Spleen (tissue), 11 donors: ENCODE data around the gene ITGB5. TPM values are rescaled to one million over a fixed set of nuclear protein-coding genes. Genes with fewer than 3 reads are reported as not detected.

ENCODE experiments used
- DNase-seq: peaks from one replicate; pipeline ENCODE4 v3.0.0-alpha.2; 2020
- H3K27ac ChIP-seq, 8 donors: fragments of 200-600 bp; sonication (generic) in 7 of 8; 1 replicate in 4 of 8; 2 replicates in 4 of 8; pipeline versions ENCODE4 v1.5.0 to v1.8.0; 2016 to 2021; ENCODE audit warnings: inconsistent platforms in 4 of 8, mild to moderate bottlenecking in 4 of 8, moderate library complexity in 1 of 8
- H3K27me3 ChIP-seq, 7 donors: fragments of 200-600 bp; sonication (generic) in 6 of 7; replicated peaks in 1 of 7; 1 replicate in 4 of 7; 2 replicates in 3 of 7; pipeline versions ENCODE4 v1.5.0 to v1.8.0; 2016 to 2021; ENCODE audit warnings: inconsistent platforms in 3 of 7, mild to moderate bottlenecking in 1 of 7
- H3K36me3 ChIP-seq, 6 donors: fragments of 200-600 bp; sonication (generic) in 5 of 6; 1 replicate in 4 of 6; 2 replicates in 2 of 6; pipeline versions ENCODE4 v1.5.0 to v1.8.0; 2016 to 2021; ENCODE audit warnings: inconsistent platforms in 2 of 6
- H3K4me1 ChIP-seq, 6 donors: fragments of 200-600 bp; sonication (generic) in 5 of 6; 1 replicate in 3 of 6; 2 replicates in 3 of 6; pipeline versions ENCODE4 v1.5.0 to v1.8.0; 2016 to 2021; ENCODE audit warnings: inconsistent platforms in 3 of 6
- H3K4me3 ChIP-seq, 8 donors: fragments of 200-600 bp; sonication (generic) in 7 of 8; 1 replicate in 4 of 8; 2 replicates in 4 of 8; pipeline versions ENCODE4 v1.5.0 to v1.8.0; 2016 to 2021; ENCODE audit warnings: inconsistent platforms in 4 of 8, mild to moderate bottlenecking in 4 of 8, moderate library complexity in 2 of 8
- H3K9me3 ChIP-seq, 8 donors: fragments of 200-600 bp; sonication (generic) in 7 of 8; 1 replicate in 4 of 8; 2 replicates in 4 of 8; pipeline versions ENCODE4 v1.5.0 to v1.8.0; 2016 to 2021; ENCODE audit warnings: inconsistent platforms in 4 of 8
- POLR2A ChIP-seq, 3 donors: fragments of 450-650 bp; IDR thresholded peaks; one replicate each; pipeline ENCODE4 v1.5.1; 2017; ENCODE audit warnings: antibody characterized with exemption in 3 of 3, mild to moderate bottlenecking in 1 of 3
- POLR2AphosphoS5 ChIP-seq, 3 donors: sonication (generic); formaldehyde crosslinking; IDR thresholded peaks; one replicate each; pipeline ENCODE4 v1.5.1; 2017; ENCODE audit warnings: antibody characterized with exemption in 3 of 3
- WGBS, 5 donors: extraction: QIAGEN DNeasy Blood & Tissue Kit in 3 of 5; methylation state at CpG; one replicate each; pipeline versions ENCODE4 v1.1.5 to v1.1.7; 2013 to 2018; 5-methylcytosine and 5-hydroxymethylcytosine counted together
- intact Hi-C: fragments of 100-400 bp; cut with DNase I; formaldehyde crosslinking; loops from one replicate; pipeline ENCODE4 v1.15.0; 2023; ENCODE audit warnings: low total_unique reads
- polyA plus RNA-seq, 3 donors: library from polyadenylated mRNA; stranded (reverse); fragments of 200-250 nt; gene quantifications; one replicate each; pipeline ENCODE4 v1.2.1, GENCODE V29; 2013
- total RNA-seq, 7 donors: library from RNA; depleted of rRNA in 3 of 7; stranded (reverse); fragments of >200 nt in 3 of 7; fragmentation: NEBNext Ultra II Directional in 4 of 7; extraction: Animal tissue kit (Norgen Biotek cat#: 25700) in 4 of 7; gene quantifications; one replicate each; pipeline versions ENCODE4 v1.1.0 to v1.2.1, GENCODE V29; 2016 to 2021
- TF ChIP-seq, protein P1 (sequence below), 11 experiments: fragments of 200-600 bp in 7 of 11; fragments of 450-650 bp in 4 of 11; sonication (generic) in 4 of 11; IDR thresholded peaks in 8 of 11; conservative IDR thresholded peaks in 3 of 11; 1 replicate in 7 of 11; 2 replicates in 4 of 11; pipeline versions ENCODE4 v1.4.0 to v1.8.0; 2016 to 2021; ENCODE audit warnings: antibody characterized with exemption in 11 of 11, inconsistent platforms in 4 of 11, mild to moderate bottlenecking in 1 of 11
- donor health status: healthy with polysubstance abuse.
- donor health status: DM: no; HTN: no; CAD: no; lungs with moderate emphysema.
- donor health status: DM: no; HTN: no; CAD: no.
- donor health status: Bipolar disorder and iron deficiency.
- donor health status: healthy.
- donor health status: DM: no; HTN: no; CAD: no.
- donor health status: DM: yes; HTN: yes; CAD: no.

Gene ITGB5
- total and polyA plus RNA-seq, 10 donors, result 7.4 to 227 (median 108) TPM

DNA sequence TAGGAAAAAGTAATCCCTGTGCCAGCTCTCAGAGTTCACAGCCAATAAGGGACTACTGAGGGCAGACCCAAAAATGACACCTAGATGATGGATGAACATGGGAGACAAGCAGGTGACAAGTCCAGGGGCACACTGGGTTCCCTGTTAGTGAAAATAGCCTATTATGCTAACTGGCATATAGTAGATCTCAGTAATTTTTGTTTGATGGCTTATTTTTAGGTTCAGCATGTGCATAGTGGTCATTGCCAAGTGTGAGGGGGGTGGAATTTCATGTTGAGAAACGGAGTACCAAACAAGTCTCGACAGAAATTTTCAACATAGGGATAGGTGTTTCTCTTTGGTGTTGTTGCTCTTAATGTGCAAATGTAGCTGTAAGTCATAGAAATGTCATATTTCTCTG lies 6.4 kb upstream of the ITGB5 start:
- no peak for TF ChIP-seq POLR2A (IDR thresholded peaks at IDR 0.05)
- no peak for TF ChIP-seq POLR2AphosphoS5 (IDR thresholded peaks at IDR 0.05)
- TF ChIP-seq, protein P1, sequence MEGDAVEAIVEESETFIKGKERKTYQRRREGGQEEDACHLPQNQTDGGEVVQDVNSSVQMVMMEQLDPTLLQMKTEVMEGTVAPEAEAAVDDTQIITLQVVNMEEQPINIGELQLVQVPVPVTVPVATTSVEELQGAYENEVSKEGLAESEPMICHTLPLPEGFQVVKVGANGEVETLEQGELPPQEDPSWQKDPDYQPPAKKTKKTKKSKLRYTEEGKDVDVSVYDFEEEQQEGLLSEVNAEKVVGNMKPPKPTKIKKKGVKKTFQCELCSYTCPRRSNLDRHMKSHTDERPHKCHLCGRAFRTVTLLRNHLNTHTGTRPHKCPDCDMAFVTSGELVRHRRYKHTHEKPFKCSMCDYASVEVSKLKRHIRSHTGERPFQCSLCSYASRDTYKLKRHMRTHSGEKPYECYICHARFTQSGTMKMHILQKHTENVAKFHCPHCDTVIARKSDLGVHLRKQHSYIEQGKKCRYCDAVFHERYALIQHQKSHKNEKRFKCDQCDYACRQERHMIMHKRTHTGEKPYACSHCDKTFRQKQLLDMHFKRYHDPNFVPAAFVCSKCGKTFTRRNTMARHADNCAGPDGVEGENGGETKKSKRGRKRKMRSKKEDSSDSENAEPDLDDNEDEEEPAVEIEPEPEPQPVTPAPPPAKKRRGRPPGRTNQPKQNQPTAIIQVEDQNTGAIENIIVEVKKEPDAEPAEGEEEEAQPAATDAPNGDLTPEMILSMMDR (IDR thresholded peaks at IDR 0.05 in 8 of 11, conservative IDR thresholded peaks at IDR 0.05 in 3 of 11), result no peak
- intact Hi-C loops, result no loop called here
- no peak for DNase-seq
- Histone ChIP-seq H3K36me3 (no peaks in the 10 kb centered on the region), H3K4me1 (no peaks in the 10 kb centered on the region), H3K27ac (no peak overlapping the region), H3K9me3 (no peaks in the 10 kb centered on the region), H3K27me3 (peaks cover 0 to 9% (median 0%) of the 10 kb centered on the region in 7 donors), H3K4me3 (no peak overlapping the region)
- 84 to 95% (median 86%) methylated on average over 2 of the region's 2 CpGs for WGBS, 5 donors

- intact Hi-C loops, result no loop called here
- Histone ChIP-seq H3K27ac (no peak overlapping the region), H3K4me1 (peaks cover 0 to 25% (median 16%) of the 10 kb centered on the region in 6 donors), H3K4me3 (no peak overlapping the region), H3K36me3 (no peaks in the 10 kb centered on the region), H3K27me3 (peaks cover 0 to 37% (median 14%) of the 10 kb centered on the region in 7 donors), H3K9me3 (no peaks in the 10 kb centered on the region)
- 71 to 89% (median 84%) methylated on average over 5 of the region's 5 CpGs for WGBS, 5 donors
- DNase-seq, result no peak
- TF ChIP-seq, protein P1 (IDR thresholded peaks at IDR 0.05 in 8 of 11, conservative IDR thresholded peaks at IDR 0.05 in 3 of 11), result no peak
- TF ChIP-seq POLR2A (IDR thresholded peaks at IDR 0.05) (no peak), POLR2AphosphoS5 (IDR thresholded peaks at IDR 0.05) (no peak)
Observed at GRCh38 chr3:124890573-124891190, 3.5 kb upstream of the ITGB5 start.

DNA sequence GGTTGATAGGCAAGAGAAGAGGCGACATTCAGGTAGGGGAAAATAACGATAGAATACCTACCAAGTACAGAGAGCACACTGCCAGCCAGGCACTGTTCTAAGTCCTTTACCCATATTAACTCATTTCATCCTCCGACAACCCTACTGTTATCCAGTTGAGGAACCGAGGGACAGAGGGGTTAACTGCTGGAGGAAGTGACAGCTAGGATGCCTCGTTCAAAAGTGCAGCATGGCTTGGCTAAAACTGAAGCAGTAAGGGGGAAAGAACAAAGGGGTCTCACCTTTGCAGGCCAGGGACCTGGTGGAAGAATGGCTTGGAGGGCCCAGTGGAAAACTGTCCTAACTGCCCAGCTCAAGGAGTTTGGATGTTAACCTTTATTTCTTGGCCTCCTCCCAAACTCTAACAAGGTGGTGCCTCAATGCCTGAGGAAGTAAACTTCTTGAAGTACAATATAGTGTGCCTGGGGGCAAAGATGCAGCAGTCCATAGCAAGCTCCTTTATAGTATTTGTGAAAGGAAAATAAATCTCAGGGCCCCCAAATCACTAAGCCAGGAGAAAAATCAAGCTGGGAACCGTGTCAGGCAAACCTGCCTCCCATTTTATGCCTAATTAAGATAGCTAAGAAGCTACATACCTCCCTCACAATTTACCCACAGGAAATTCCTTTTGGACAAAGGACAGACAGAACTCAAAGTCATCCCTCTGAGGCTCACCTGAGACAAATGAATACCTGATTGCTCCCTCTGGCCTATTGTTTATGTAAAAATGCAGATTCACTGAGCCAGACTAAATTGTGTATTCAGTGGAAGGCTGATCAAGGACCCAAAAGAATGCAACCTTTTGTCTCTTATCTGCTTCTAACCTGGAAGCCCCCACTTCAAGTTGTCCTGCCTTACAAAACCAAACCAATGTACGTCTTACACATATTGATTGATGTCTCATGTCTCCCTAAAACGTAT lies 1.6 kb upstream of the ITGB5 start:
- 65 to 75% (median 72%) methylated on average over 8 of the region's 8 CpGs for WGBS, 5 donors
- no peak overlapping the region for H3K27ac ChIP-seq
- DNase-seq, result no peak

More for the DNA sequence above, 1.6 kb upstream of the ITGB5 start:
- Histone ChIP-seq H3K9me3 (no peaks in the 10 kb centered on the region), H3K4me1 (peaks cover 6 to 45% (median 29%) of the 10 kb centered on the region in 6 donors), H3K27me3 (peaks cover 0 to 53% (median 14%) of the 10 kb centered on the region in 7 donors), H3K36me3 (no peaks in the 10 kb centered on the region), H3K4me3 (peak overlapping the region in 1 of 8 donors; percentile 90)
- intact Hi-C loops, result no loop called here
- no peak for TF ChIP-seq POLR2A (IDR thresholded peaks at IDR 0.05)
- TF ChIP-seq, protein P1 (IDR thresholded peaks at IDR 0.05 in 8 of 11, conservative IDR thresholded peaks at IDR 0.05 in 3 of 11), result no peak
